Measurements from ENCODE around the gene TASP1. TPM values are rescaled to one million over a fixed set of nuclear protein-coding genes. Genes with fewer than 3 reads are reported as not detected.

The TASP1 gene
- total and polyA plus RNA-seq, 2 donors (not counting 3 experiments of a cell fraction or from before 2014, with no cell fraction given): 3.5 to 8.9 TPM

GRCh38 chr20:13543783-13544182 lies 94.9 kb downstream of the TASP1 start:
- no peak for TF ChIP-seq JUN (IDR thresholded peaks at IDR 0.05; ENCODE audit: borderline replicate concordance, insufficient read depth, insufficient read length, low read depth)
- TF ChIP-seq GATA2 (IDR thresholded peaks at IDR 0.05; ENCODE audit: insufficient read depth, insufficient read length, low read depth, low read length): no peak
- no peak for TF ChIP-seq POLR2AphosphoS5 (IDR thresholded peaks at IDR 0.05; ENCODE audit: insufficient read depth, low read depth, low read length)
- TF ChIP-seq CTCF (IDR thresholded peaks at IDR 0.05; ENCODE audit: extremely low read depth in 1 of 2, insufficient read depth in 1 of 2, low read depth in 1 of 2, low read length in 2 of 2): no peak
- no peak for TF ChIP-seq POLR2A (IDR thresholded peaks at IDR 0.05; ENCODE audit: low read depth, low read length)
- TF ChIP-seq MAX (IDR thresholded peaks at IDR 0.05; ENCODE audit: insufficient read depth, insufficient read length): no peak
- no peak for TF ChIP-seq EZH2 (IDR thresholded peaks at IDR 0.05; ENCODE audit: borderline replicate concordance, low read depth, low read length, severe bottlenecking)
- no peak for TF ChIP-seq FOS (IDR thresholded peaks at IDR 0.05; ENCODE audit: borderline replicate concordance, insufficient read depth, low read length)
- TF ChIP-seq MYC (IDR thresholded peaks at IDR 0.05; ENCODE audit: low read depth, low read length): no peak
- Histone ChIP-seq H3K79me2 (ENCODE audit: control insufficient read depth, insufficient read depth, low read length) (no peaks in the 10 kb centered on the region), H3K9me3 (replicated peaks; ENCODE audit: control insufficient read depth, insufficient read depth, low read length) (no peaks in the 10 kb centered on the region), H3K9ac (replicated peaks; ENCODE audit: extremely low read depth, insufficient read depth, low read length) (no peak overlapping the region), H3K27ac (ENCODE audit: insufficient read depth, low read depth, low read length) (no peak overlapping the region), H3K27me3 (ENCODE audit: control insufficient read depth in 2 of 2, insufficient read depth in 2 of 2, low read length in 2 of 2) (no peaks in the 10 kb centered on the region), H3K4me1 (ENCODE audit: control insufficient read depth, extremely low read depth, insufficient read depth, low read length) (no peaks in the 10 kb centered on the region), H2AFZ (ENCODE audit: low read depth, low read length) (no peak overlapping the region), H4K20me1 (replicated peaks; ENCODE audit: control insufficient read depth, extremely low read depth, insufficient read depth, low read length) (no peaks in the 10 kb centered on the region), H3K4me3 (replicated peaks in 1 of 3; ENCODE audit: insufficient read depth in 1 of 3, low read depth in 1 of 3, low read length in 3 of 3) (no peak overlapping the region), H3K9me1 (replicated peaks; ENCODE audit: control insufficient read depth, extremely low read depth, insufficient read depth, low read length) (no peaks in the 10 kb centered on the region), H3K36me3 (ENCODE audit: control insufficient read depth in 2 of 2, extremely low read depth in 1 of 2, insufficient read depth in 2 of 2, low read length in 2 of 2) (no peaks in the 10 kb centered on the region), H3K4me2 (ENCODE audit: insufficient read depth, low read length) (no peak overlapping the region)
- no TSS peak for BruUV-seq (replicated peaks)
- ChIA-PET CTCF (interaction anchor here (1.0 to 1.5 kb wide), 4 partner anchors 86 to 421 kb away, joined by 3 to 10 read pairs (median 4); no protein-coding TSS in a partner anchor), POLR2A (no interaction called here)
- no peak for DNase-seq (ENCODE audit: low read depth, low spot score)
- intact Hi-C loops (cut with micrococcal nuclease): loop anchor here (2.0 to 10.0 kb wide), 2 partner anchors 511 to 613 kb away; no protein-coding TSS in a partner anchor
- FAIRE-seq: no peak
- dilution Hi-C loops (cut with MboI; ENCODE audit: extremely low pct_ligation_motif_present, low sequenced_read_pairs): no loop called here

Data from endothelial cell of umbilical vein (primary cell).